NCI-H69 (cell line): Measurements from ENCODE around the gene SLC9A9.
"Not testable (repeated sequence)": the region's sequence is repeated elsewhere in the genome, so short reads cannot be mapped to it uniquely, and the experiment has no call there.

Experiments used
- DNase-seq: peaks from one replicate; lab custom pipeline; 2025; lab: John Stamatoyannopoulos, UW

Gene SLC9A9

DNA sequence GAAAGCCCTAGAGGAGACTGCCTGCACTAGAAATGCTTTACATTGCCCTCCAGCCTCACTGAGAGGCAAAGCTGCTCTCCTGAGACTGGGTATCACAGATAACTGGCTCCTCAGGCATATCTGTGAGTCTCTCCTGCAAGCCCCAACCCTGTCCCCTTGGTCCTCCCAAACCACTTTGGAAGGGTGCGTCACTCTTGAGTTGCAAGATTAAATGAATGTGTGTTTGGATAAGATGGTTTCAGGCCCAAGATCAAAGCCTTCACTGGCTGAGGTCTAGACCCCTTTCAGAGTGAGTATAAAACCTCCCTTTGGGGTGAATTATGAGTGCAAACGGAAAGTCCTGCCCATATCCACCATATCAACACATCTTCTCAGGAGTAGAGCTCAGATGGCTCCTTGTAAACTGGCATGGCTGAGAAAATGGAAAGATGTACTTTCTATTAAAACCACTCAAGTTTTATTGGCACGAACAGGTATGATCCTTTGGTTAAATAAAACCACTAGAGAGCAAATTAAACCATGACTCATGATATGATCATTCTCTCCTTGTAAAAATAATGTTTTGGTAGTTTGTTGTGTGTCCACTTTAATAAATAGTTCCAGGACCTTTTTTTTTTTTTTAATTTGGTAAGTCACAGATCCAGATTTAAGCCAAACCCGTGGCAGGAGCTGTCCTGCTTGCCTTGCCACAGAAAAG, 564.7 kb downstream of the SLC9A9 start:
- DNase-seq: no peak

DNA sequence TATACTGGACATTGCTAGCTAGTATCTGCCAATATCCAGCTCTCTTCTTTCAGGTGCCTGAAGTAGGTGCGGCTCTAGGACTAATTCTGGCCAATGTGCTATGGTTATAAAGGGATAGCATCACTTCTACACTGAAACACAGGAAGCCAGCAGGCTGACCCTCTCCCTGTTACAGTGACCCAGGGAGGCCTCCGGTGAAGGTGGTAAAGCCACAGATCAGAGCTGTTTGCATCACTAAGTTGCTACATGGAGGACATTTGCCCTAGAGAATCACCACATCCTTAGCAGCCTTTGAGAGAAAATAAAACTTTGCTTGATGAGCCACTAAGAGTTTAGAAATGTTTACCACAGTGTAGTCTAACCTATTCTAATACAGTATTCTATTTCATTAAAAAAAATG, 567.3 kb downstream of the SLC9A9 start:
- DNase-seq: no peak

GRCh38 chr3:143279567-143279966, 568.7 kb downstream of the SLC9A9 start:
- DNase-seq: not testable (repeated sequence)

- no peak for DNase-seq
Observed at GRCh38 chr3:143278721-143279120, 569.5 kb downstream of the SLC9A9 start.

- DNase-seq: no peak
Observed at GRCh38 chr3:143277531-143277930, 570.7 kb downstream of the SLC9A9 start.

DNA sequence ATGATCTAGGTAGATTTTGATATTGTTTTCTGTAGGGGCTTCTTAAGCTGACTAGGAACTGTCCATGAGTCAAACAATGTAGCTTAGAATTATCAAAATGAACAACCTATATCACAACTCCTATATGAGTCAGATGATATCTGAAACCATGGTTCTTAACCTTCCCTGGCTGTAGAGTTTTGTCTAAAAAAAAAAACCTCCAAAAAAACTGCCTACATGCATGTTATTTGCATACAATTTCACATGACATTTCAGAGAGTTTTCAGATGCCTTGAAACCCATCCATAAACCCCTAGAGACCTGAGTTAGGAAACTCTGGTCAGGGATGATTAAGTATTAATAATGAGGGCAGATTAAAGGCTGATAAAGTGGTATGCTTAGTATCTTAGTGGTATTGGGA, 571.7 kb downstream of the SLC9A9 start:
- no peak for DNase-seq

DNA sequence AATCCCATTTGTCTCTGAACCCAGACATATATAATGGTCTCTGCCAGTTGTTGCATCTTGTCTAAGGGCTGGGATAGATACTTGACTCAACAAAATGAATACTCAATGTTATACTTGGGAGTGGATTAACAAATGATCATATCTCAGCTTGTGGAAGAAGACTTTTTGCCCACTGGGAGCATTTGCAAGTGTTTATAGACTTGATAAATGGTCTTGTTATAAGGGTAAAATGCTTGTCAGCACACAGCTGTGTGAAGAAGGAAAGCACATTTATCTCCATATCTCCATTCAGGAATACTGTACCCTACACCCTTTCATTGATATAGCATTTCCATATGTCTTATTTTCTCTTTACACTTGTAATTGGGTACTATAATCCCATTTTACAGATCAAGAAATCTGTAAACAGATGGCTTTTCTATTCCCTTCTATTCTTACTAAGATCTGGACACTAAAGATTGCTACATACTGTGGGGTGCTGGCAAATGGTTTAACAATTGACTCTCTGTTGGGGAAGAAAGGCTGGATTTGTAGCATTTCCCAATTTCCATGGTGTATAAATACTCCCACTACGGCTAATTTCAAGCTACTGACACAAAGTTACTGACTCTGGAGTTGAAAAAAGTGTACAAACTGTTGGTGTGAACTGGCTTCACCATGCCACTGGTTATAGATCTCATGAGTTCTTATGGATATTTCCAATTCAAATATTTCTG, 574.1 kb downstream of the SLC9A9 start:
- DNase-seq: no peak

- peak; percentile 10 for DNase-seq
Observed at GRCh38 chr3:143271136-143271535, 577.1 kb downstream of the SLC9A9 start.

GRCh38 chr3:143269741-143270140, 578.5 kb downstream of the SLC9A9 start:
- DNase-seq: no peak

DNA sequence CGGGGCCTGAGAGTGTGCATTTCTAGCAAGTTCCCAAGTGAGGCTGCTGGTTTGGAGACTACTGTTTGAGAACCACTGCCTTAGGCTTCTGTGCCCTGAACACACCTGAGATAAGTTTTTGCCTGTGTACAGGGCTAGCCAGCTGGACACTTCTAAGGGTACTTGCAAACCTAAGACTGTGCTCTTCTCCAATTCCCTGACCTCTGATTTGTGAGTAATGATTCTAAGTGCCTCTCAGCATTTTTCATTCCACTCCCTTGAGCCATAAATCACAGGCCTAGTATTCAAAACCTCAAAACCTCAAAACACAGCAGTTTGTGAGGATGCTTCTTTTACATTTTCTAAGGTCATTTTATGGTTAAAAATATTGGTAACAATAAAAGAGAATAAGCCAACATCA, 580.3 kb downstream of the SLC9A9 start:
- DNase-seq: no peak

DNA sequence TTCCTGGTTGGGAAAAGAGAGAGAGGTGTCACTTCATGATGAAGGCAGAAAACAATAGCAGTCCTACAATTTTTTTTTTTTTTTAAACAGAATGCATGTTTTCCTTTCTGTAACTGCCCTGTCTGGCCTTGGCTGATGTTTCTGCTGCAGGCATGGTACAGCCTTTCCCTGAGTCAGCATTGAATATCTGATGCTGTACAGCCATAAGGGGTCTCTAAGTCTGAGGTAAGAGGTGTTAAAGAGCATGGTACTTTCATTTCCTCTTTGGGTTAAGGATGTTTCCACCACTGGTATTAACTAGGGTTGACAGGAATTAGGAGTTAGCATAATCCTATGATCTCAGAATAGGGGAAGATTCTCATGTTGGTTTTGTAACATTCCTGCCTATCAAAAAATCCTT, 581.3 kb downstream of the SLC9A9 start:
- no peak for DNase-seq

GRCh38 chr3:143266511-143266910, 581.8 kb downstream of the SLC9A9 start:
- no peak for DNase-seq

- no peak for DNase-seq
Observed at GRCh38 chr3:143265501-143266070, 582.7 kb downstream of the SLC9A9 start.

- DNase-seq: peak; percentile 25
Observed at GRCh38 chr3:143263852-143264513, 584.3 kb downstream of the SLC9A9 start.

GRCh38 chr3:143261848-143262247, 586.4 kb downstream of the SLC9A9 start:
- no peak for DNase-seq

DNA sequence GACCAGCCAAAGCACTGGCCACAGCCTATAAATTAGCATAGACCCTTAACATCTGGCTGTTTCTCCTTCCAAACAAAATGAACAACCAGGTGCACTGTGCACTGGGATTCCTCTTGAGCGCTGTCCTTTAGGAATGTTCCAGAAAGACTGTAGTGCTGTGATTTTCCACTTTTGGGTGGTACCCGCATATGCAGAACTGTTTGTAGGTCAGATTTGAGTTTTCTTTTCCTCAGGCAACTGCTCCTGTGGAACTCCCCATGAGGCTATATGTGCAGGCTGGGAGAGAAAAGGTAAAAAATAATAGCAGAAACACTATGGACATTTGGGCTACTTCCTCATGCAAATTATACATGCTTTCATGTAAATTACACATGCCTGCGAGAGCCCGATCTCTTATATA, 589.6 kb downstream of the SLC9A9 start:
- no peak for DNase-seq

DNA sequence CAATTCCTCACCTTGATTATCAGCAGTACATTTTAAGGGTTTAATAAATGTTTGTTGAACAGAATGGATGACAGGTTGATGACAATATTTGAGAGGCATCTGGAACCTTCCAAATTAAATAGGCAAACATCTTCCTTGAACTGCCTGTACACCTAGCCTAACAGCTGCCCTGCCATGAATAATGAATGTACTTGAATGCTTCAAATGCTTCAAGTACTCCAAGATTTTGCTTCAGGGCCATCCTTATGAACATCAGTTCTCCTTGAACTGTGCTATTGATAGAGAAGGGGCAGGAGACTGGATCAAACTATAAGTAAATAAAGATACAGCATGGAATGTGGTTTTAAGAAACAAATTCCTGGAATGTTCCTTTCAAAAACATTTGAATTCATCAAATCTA, 591.9 kb downstream of the SLC9A9 start:
- DNase-seq: no peak

- DNase-seq: no peak
Observed at GRCh38 chr3:143255739-143256138, 592.5 kb downstream of the SLC9A9 start.

GRCh38 chr3:143252931-143253330, 595.3 kb downstream of the SLC9A9 start:
- no peak for DNase-seq

- no peak for DNase-seq
Observed at GRCh38 chr3:143249014-143249413, 599.3 kb downstream of the SLC9A9 start.

DNA sequence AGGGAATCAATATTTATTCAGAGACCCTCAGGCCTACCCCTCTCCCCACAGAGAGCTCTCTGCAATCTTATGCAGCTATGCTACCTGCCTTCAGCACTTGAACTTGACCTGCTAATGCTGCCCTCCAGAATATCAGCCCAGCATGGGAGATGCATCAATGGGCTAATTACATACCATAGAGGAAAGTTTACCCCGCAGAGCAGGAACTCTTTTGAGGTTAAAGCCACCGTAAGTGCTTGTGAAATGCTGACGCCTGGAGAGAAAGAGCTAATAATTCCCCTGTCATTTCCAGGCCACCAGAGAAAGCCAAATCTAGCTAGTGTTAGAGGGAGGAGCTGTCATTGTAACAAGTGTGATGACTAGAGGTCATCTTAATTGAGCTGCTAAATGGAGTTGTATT, 601.2 kb downstream of the SLC9A9 start:
- peak; percentile 90 for DNase-seq

DNA sequence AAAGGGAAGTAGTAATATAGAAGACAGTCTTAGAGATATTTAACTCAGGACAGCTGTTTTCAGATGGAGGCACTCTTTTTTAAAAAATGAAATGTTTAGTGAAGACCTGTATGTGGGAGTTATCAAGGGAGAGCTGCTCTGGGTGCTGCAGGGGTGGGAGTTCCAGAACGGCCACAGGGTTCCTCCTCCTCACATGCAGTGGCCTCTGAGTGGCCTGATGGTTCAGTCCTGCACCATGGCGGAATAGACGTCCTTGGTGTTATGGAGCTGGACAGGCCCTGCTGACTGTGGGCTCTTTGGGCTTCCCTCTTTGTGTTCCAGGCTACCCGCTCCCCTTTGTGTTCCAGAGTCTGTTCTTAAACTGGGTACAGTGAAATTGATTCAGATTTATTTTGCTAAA, 602.6 kb downstream of the SLC9A9 start:
- no peak for DNase-seq

DNA sequence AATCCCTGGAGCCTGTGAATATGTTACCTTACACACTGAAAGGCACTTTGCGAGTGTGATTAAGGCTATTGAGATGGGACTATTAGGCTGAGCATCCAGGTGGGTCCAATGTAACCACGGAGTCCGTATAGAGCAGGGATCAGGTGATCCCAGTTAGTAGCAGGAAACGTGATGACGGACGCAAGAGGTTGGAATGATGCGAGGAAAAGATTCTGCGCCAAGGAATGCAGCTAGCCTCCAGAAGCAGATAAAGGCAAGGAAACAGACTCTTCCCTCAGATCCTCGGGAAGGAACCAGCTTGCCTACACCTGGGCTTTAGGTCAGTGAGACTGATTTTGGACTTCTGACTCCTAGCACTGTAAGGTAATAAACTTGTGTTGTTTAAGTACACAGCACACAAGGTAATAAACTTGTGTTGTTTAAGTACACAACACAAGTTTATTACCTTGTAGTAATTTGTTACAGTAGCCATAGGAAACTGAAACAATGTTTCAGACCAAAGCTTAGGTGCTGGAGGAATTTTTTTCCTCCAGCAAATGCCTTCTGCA, 603.7 kb downstream of the SLC9A9 start:
- DNase-seq: no peak
